ENCODE data around the gene MRGPRX1. TPM values are rescaled to one million over a fixed set of nuclear protein-coding genes. Genes with fewer than 3 reads are reported as not detected.
"Not testable (repeated sequence)": the region's sequence is repeated elsewhere in the genome, so short reads cannot be mapped to it uniquely, and the experiment has no call there.

MRGPRX1 gene
- not detected for polyA plus RNA-seq (ENCODE audit: insufficient read length in 4 of 4)

DNA sequence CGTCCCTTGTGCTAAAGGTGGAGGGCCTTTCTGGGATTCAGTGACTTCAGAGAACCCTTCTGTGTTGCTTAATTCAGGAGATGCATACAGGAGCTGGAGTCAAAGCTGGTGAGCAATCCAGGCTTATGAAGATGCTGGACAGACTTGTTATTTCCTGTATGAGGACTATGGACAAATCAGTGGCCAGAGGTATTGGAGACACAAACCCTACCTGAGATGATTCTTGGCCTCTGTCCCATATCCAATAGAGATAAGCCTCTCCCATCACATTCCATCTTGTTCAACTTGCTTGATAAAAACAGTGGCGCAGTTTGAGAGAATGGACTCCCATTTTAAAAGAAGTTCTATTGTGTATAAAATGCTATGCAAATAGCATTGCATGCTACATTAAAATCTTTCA, at the start of gene MRGPRX1:
Gene MRGPRX1, minus strand, starts transcription at position 101 of the 400 bp plus-strand sequence. CDS start 4,630 bp downstream, outside the sequence.
- no peak for DNase-seq (ENCODE audit: low read depth in 4 of 4, low spot score in 3 of 4)

DNA sequence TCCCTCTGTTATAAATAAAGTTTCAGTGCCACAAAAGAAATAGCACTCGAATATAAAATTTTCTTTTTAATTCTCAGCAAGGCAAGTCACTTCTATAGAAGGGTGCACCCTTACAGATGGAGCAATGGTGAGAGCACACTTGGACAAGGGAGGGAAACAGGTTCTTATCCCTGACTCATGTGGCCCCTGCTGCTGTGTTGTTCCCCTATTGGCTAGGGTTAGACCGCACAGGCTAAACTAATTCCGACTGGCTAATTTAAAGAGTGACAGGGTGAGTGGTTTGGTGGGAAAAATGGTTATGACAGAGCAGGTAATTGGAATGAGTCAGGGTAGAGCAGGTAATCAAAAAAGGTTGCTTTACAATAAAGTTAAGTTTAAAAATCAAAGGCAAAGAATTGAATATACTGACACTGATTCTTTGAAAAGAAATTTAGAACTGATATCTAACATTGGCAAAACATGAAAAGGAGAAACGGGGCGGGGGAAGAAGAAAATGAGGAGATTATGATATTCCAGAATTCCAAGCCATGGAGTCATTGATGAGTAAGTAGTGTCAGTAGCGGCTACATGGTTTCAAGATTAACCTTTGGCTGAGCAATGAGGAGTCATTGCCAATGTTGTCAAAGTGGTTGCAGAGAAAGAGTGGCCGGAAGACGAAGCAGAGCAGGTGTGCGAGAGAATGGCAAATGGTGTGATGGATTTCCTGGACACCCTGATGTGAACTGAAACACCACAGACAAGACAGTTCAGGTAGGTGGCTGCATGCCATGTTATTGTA, 48.4 kb upstream of the MRGPRX1 start:
- no peak for DNase-seq (ENCODE audit: low read depth in 4 of 4, low spot score in 3 of 4)

DNA sequence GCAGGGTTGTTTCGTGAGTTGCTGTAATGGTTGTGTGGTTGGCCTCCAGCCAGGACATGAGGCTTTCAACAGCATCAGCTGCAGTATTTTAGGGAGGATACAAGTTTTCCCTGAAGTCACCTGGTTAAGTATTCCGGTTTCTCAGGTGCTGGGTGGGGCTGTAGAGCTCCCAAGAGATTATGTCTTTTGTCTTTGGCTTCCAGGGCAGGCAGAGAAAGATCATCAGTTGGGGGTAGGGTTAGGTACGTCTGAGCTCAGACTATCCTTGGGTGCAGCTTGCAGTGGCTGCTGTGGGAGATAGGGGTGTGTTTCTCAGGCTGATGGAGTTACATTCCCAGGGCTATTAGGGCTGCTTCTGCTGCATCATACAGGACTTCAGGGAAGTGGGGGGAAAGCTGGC, 47.5 kb upstream of the MRGPRX1 start:
- DNase-seq (ENCODE audit: low read depth in 4 of 4, low spot score in 3 of 4), result no peak

DNA sequence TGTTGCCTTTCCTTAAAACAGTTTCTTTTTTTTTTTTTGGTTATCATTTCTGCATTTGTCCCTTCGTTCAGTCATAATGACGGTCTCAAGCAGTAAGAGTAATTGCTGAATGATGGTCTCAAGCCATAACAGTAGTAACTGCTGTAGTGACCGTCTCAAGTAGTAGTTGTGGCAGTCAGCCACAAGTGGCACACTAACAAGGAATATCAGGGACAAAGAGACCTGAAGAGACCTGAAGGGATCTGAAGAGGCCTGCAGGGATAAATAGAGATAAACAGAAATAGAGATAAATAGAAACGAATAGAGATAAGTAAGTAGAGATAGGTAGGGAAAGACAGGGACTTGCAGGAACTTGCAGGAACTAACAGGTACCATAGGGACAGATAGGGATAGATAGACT, 42.7 kb upstream of the MRGPRX1 start:
- no peak for DNase-seq (ENCODE audit: low read depth in 4 of 4, low spot score in 3 of 4)

DNA sequence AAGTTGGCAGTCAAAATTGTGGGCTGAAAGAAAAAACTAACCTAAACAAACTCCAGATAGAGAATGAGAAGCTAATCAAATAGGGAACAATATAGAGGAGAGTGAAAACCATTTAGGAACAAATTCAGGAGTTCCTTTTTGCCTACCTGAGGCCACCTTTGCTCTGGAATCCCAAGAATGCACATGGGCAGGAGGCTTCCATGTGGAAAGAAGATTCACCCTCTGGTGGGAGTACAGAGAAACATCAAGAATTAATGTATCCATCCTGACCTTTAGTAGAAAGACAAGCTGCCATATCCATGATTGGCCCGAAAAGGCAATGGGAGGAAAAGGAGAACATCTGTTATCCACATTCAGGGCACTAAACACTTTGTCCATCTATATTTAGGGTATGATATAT, 35.0 kb upstream of the MRGPRX1 start:
- no peak for DNase-seq (ENCODE audit: low read depth in 4 of 4, low spot score in 3 of 4)

DNA sequence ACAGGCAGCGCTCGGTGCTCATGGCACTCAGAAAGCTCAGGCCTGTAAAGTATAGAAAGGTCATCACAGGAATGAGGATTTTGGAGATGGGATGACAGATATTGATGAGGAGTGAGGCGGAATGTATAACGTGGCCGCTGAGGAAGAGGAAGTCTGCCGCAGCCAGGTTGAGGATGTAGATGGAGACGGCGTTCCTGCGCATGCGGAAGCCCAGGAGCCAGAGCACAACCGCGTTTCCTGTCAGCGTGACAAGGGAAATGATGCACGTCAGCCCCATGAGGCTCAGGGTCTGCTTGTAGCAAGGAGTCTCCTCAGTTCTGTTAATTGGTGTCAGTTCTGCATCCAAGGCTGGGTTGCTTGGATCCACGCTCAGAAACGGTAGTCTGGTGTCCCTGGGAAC, 33.1 kb upstream of the MRGPRX1 start:
- no peak for DNase-seq (ENCODE audit: low read depth in 4 of 4, low spot score in 3 of 4)

DNA sequence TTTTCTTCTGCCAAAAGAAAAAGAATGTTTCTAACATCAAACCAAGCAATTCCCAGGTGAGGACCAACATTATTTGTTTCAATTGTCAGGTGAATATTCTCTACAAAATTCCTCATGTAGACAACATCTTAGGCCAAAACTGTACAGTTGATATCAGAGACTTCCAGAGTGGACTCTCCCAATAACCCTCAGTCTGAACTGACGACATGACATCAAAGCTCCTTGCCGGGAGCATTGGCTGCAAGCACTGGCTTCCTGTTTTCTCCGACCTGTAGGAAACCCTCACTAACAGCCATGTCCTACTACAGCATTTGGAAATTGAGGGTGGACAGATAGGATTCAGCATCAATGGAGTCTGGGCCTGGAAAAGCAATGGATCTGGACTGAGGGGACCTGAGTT, 30.5 kb upstream of the MRGPRX1 start:
- DNase-seq (ENCODE audit: low read depth in 4 of 4, low spot score in 3 of 4), result no peak

DNA sequence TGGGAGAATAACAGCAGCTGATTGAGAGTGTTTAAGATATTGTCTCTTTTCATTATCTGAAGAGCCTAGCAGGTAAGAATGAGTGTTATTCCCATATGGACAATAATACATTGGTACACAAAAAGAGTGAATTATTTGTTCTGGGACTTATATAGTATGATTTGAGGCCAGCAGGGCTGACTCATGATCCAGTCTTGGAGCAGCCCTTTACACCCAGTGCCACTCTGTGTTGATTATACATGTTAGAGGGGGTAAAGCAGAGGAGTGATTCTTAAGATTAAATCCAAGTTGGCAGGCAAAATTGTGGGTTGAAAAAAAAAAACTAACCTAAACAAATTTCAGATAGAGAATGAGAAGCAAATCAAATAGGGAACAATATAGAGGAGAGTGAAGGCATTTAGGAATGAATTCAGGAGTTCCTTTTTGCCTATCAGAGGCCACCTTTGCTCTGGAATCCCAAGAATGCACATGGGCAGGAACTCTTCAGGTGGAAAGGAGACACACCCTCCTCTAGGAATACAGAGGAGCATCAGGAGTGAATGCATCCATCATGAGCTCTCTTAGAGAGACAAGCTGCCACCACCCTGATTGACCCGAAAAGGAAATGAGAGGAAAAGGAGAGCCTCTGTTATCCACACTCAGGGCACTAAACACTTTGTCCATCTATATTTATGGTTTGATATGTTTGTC, 19.2 kb upstream of the MRGPRX1 start:
- no peak for DNase-seq (ENCODE audit: low read depth in 4 of 4, low spot score in 3 of 4)

DNA sequence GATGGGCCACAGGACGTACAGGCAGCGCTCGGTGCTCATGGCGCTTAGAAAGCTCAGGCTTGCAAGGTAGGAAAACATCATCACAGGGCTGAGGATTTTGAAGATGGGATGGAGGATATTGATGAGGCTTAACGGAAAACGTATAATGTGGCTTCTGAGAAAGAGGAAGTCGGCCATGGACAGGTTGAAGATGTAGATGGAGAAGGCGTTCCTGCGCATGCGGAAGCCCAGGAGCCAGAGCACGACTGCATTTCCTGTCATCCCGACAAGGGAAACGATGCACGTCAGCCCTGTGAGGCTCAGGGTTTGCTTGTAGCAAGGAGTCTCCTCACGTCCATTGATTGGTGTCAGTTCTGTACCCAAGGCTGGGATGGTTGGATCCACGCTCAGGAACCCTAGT, 17.4 kb upstream of the MRGPRX1 start:
- DNase-seq (ENCODE audit: low read depth in 4 of 4, low spot score in 3 of 4), result no peak

DNA sequence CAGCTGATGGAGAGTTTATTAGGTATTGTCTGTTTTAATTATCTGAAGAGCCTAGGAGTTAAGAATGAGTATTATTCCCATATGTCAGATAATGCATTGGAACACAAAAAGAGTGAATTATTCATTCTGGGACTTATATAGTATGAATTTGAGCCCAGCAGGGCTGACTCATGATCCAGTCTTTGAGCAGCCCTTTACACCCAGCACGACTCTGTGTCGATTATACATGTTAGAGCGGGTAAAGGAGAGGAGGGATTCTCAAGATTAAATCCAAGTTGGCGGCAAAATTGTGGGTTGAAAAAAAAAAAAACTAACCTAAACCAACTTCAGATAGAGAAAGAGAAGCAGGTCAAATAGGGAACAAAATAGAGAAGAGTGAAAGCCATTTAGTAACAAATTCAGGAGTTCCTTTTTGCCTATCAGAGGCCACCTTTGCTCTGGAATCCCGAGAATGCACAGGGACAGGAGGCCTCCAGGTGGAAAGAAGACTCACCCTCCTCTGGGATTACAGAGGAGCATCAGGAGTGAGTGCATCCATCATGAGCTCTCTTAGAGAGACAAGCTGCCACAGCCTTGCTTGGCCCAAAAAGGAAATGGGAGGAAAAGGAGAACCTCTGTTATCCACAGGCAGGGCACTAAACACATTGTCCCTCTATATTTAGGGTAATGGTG, 3.1 kb downstream of the MRGPRX1 start:
- no peak for DNase-seq (ENCODE audit: low read depth in 4 of 4, low spot score in 3 of 4)

DNA sequence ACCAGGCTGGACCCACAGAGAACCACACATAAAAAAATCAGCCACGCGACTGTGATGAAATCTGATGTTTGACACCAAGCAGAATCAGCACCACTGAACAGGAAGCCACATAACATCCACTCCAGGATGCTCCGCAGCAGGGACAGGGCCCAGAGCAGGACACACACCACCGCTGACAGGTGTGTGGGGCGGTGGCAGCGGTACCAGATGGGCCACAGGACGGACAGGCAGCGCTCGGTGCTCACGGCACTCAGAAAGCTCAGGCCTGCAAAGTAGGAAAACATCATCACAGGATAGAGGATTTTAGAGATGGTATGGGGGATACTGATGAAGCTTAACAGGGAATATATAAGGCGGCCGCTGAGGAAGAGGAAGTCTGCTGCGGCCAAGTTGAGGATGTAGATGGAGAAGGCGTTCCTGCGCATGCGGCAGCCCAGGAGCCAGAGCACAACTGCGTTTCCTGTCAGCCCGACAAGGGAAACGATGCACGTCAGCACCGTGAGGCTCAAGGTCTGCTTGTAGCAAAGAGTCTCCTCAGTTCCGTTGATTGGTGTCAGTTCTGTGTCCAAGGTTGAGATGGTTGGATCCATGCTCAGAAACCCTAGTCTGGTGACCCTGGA, 4.9 kb downstream of the MRGPRX1 start:
- DNase-seq (ENCODE audit: low read depth in 4 of 4, low spot score in 3 of 4), result no peak

DNA sequence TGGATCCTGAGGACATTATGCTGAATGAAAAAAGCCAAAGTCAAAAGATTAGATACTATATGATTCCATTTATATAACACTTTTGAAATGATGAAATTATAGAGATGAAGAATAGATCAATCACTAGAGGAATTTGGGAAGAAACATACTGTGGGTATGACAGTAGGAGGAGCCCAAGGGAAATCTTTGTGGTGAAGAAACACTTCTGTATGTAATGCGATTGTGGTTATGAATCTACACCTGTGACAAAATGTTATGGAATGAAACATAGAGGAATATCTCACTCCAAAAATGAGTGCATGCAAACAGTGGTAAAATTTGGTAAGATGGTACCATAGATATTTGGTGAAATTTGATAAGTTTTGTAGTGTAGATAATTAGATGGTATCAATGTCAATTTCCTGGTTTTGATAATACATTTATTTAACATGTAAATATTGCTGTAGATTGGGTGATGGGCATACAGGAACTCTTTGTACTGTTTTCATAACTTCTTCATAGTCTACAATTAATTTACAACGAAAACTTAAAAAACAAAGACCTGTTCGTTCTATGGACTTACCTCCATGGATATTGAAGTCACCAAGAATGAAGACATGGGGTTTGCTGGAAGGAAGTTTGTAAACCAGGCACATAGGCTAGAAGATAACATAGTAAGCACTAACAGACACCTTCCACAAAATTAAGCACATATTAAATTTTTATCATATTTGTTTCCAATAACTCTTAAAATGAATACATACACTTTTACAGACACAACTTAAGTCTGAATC, 11.5 kb downstream of the MRGPRX1 start:
- no peak for DNase-seq (ENCODE audit: low read depth in 4 of 4, low spot score in 3 of 4)

DNA sequence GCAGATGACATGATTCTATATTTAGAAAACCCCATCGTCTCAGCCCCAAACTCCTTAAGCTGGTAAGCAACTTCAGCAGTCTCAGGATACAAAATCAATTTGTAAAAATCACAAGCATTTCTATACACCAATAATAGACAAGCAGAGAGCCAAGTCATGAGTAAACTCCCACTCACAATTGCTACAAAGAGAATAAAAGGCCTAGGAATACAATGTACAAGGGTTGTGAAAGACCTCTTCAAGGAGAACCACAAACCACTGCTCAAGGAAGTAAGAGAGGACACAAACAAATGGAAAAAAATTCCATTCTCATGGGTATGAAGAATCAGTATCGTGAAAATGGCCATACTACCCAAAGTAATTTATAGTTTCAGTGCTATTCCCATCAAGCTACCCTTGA, 13.8 kb downstream of the MRGPRX1 start:
- DNase-seq (ENCODE audit: low read depth in 4 of 4, low spot score in 3 of 4), result not testable (repeated sequence)

DNA sequence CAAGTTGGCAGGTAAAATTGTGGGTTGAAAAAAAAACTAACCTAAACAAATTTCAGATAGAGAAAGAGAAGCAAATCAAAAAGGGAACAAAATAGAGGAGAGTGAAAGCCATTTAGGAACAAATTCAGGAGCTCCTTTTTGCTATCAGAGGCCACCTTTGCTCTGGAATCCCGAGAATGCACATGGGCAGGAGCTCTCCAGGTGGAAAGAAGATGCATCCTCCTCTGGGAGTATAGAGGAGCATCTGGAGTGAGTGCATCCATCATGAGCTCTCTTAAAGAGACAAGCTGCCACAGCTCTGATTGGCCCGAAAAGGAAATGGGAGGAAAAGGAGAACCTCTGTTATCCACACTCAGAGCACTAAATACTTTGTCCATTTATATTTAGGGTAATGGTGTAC, 26.3 kb downstream of the MRGPRX1 start:
- no peak for DNase-seq (ENCODE audit: low read depth in 4 of 4, low spot score in 3 of 4)

DNA sequence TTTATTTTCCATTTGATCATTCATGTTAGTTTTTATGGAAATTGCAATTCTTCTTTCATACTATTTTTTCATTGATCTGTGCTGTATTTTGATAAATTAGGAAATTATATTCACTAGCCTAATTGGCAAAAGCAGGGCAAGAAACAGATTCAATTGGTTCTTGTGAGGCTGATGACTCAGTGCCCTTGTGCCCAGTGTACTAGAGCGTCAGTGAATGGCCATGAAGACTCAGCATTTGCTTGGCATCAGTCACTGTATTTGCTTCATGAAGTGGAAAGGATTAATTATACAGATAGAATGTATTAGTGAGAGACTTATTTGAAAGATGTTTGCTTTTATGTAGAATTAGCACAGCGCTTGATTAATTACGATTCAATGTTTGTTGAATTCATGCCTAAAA, 31.8 kb downstream of the MRGPRX1 start:
- no peak for DNase-seq (ENCODE audit: low read depth in 4 of 4, low spot score in 3 of 4)

DNA sequence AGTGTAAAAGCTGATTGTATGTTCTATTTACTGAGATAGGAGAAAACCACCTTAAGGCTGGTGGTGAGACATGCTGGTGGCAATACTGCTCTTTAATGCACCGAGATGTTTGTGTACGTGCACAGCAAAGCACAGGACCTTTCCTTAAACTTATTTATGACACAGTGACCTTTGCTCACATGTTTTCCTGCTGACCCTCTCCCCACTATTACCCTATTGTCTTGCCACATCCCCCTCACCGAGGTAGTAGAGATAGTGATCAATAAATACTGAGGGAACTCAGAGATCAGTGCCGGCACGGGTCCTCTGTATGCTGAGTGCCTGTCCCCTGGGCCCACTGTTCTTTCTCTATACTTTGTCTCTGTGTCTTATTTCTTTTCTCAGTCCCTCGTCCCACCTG, 38.6 kb downstream of the MRGPRX1 start:
- not testable (repeated sequence) for DNase-seq (ENCODE audit: low read depth in 4 of 4, low spot score in 3 of 4)

DNA sequence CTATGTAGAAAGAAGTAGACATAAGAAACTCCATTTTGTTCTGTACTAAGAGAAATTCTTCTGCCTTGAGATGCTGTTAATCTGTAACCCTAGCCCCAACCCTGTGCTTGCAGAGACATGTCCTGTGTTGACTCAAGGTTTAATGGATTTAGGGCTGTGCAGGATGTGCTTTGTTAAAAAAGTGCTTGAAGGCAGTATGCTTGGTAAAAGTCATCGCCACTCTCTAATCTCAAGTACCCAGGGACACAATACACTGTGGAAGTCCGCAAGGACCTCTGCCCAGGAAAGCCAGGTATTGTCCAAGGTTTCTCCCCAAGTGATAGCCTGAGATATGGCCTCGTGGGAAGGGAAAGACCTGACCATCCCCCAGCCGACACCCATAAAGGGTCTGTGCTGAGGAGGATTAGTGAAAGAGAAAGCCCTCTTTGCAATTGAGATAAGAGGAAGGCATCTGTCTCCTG, 39.0 kb downstream of the MRGPRX1 start:
- not testable (repeated sequence) for DNase-seq (ENCODE audit: low read depth in 4 of 4, low spot score in 3 of 4)

DNA sequence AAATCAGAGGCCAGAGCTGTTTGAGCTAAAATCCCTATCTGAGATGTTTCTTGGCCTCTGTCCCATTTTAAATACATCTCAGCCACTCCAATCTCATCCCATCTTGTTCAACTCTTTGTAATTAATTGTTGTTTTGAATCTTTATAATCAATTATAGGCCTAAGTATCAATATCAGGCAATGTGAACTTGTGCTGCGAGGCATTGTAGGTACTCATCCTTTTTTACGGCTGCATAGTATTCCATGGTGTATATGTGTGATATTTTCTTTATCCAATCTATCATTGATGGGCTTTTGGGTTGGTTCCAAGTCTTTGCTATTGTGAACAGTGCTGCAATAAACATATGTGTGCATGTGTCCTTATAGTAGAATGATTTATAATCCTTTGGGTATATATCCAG, 47.5 kb downstream of the MRGPRX1 start:
- DNase-seq (ENCODE audit: low read depth in 4 of 4, low spot score in 3 of 4), result not testable (repeated sequence)

DNA sequence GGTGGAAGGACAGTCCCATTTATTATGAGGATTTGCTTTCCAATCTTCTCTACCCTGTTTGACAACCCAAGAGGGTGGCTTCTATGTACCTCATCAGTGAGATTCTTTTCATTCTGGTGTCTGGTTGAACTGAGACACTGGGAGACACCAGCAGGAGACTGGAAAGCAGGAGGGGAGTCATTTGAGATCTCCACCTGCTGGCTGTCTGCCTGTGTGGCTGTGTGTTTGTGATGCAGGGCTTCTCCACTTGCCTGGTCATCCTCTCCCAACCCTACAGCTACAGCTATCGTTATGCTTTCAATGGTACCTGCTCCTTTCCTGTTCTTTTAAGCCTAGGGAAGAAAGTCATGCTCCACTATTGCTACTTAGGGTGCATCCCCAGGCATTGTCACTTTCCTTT, 48.6 kb downstream of the MRGPRX1 start:
- no peak for DNase-seq (ENCODE audit: low read depth in 4 of 4, low spot score in 3 of 4)
